Osteocyte (in vitro differentiated cells): Measurements from ENCODE around the gene ENPEP. TPM values are rescaled to one million over a fixed set of nuclear protein-coding genes. Genes with fewer than 3 reads are reported as not detected.
"Not testable (repeated sequence)": the region's sequence is repeated elsewhere in the genome, so short reads cannot be mapped to it uniquely, and the experiment has no call there.

Source experiments
- DNase-seq: peaks from one replicate; pipeline ENCODE4 v3.0.0; 2021; ENCODE audit warnings: mixed read lengths; ENCODE audit not compliant: unreplicated experiment; ENCODE audit errors: extremely low spot score
- H3K27ac Mint-ChIP-seq: one replicate; pipeline ENCODE4 v1.8.0; 2021; ENCODE audit warnings: mild to moderate bottlenecking, mixed read lengths; ENCODE audit not compliant: unreplicated experiment
- H3K27me3 Mint-ChIP-seq: one replicate; pipeline ENCODE4 v1.8.0; 2021; ENCODE audit warnings: mixed read lengths; ENCODE audit not compliant: unreplicated experiment
- H3K36me3 Mint-ChIP-seq: one replicate; pipeline ENCODE4 v1.8.0; 2021; ENCODE audit warnings: mixed read lengths; ENCODE audit not compliant: unreplicated experiment
- H3K4me1 Mint-ChIP-seq: one replicate; pipeline ENCODE4 v1.8.0; 2021; ENCODE audit warnings: mixed read lengths; ENCODE audit not compliant: unreplicated experiment
- H3K4me3 Mint-ChIP-seq: one replicate; pipeline ENCODE4 v1.8.0; 2021; ENCODE audit warnings: mild to moderate bottlenecking, moderate library complexity, mixed read lengths; ENCODE audit not compliant: unreplicated experiment
- H3K9me3 Mint-ChIP-seq: one replicate; pipeline ENCODE4 v1.8.0; 2021; ENCODE audit warnings: mixed read lengths; ENCODE audit not compliant: unreplicated experiment
- CTCF ChIP-seq: fragments of 200-600 bp; sonication (generic); IDR thresholded peaks from 2 replicates; pipeline ENCODE4 v1.5.0; 2021; ENCODE audit warnings: antibody characterized with exemption, mild to moderate bottlenecking, moderate library complexity
- long read RNA-seq: library from polyadenylated mRNA; unstranded; transcript quantifications from one replicate; pipeline ENCODE4 v2.0.0, GENCODE V29; 2021
- total RNA-seq: library from RNA; stranded (reverse); gene quantifications from 2 replicates; pipeline ENCODE4 v1.2.1, GENCODE V29; 2021

The ENPEP gene, protein sequence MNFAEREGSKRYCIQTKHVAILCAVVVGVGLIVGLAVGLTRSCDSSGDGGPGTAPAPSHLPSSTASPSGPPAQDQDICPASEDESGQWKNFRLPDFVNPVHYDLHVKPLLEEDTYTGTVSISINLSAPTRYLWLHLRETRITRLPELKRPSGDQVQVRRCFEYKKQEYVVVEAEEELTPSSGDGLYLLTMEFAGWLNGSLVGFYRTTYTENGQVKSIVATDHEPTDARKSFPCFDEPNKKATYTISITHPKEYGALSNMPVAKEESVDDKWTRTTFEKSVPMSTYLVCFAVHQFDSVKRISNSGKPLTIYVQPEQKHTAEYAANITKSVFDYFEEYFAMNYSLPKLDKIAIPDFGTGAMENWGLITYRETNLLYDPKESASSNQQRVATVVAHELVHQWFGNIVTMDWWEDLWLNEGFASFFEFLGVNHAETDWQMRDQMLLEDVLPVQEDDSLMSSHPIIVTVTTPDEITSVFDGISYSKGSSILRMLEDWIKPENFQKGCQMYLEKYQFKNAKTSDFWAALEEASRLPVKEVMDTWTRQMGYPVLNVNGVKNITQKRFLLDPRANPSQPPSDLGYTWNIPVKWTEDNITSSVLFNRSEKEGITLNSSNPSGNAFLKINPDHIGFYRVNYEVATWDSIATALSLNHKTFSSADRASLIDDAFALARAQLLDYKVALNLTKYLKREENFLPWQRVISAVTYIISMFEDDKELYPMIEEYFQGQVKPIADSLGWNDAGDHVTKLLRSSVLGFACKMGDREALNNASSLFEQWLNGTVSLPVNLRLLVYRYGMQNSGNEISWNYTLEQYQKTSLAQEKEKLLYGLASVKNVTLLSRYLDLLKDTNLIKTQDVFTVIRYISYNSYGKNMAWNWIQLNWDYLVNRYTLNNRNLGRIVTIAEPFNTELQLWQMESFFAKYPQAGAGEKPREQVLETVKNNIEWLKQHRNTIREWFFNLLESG
- 0.47 and 0.94 TPM in 2 replicates for total RNA-seq
- long read RNA-seq, partial matches to known transcripts = 0 of 1 reads
- long read RNA-seq, other reads (novel, unspliced or antisense) = 1 of 1 reads

- Mint-ChIP-seq H3K36me3 (no peaks in the 10 kb centered on the region), H3K9me3 (no peaks in the 10 kb centered on the region), H3K4me1 (peaks cover 22% of the 10 kb centered on the region), H3K27ac (no peak within 1 kb of the TSS), H3K27me3 (no peaks in the 10 kb centered on the region), H3K4me3 (no peak within 1 kb of the TSS)
- DNase-seq = no peak
- TF ChIP-seq CTCF = no peak
These were observed at the start of gene ENPEP for GRCh38 chr4:110475881-110476818. TSS of gene ENPEP (plus strand) at chr4:110476155. CDS start at chr4:110476415, 260 bp downstream.

GRCh38 chr4:110431805-110432204, 44.1 kb upstream of the ENPEP start:
- not testable (repeated sequence) for H3K4me1 Mint-ChIP-seq, H3K27ac Mint-ChIP-seq, DNase-seq, H3K36me3 Mint-ChIP-seq, H3K9me3 Mint-ChIP-seq, H3K4me3 Mint-ChIP-seq
- peaks cover 28% of the 10 kb centered on the region for H3K27me3 Mint-ChIP-seq

- not testable (repeated sequence) for DNase-seq, H3K9me3 Mint-ChIP-seq, H3K4me3 Mint-ChIP-seq, H3K4me1 Mint-ChIP-seq, H3K36me3 Mint-ChIP-seq, H3K27ac Mint-ChIP-seq
- peaks cover 16% of the 10 kb centered on the region for H3K27me3 Mint-ChIP-seq
These were observed 38.7 kb upstream of the ENPEP start for GRCh38 chr4:110437292-110437691.

- not testable (repeated sequence) for H3K27me3 Mint-ChIP-seq, H3K36me3 Mint-ChIP-seq, H3K4me3 Mint-ChIP-seq, DNase-seq, H3K27ac Mint-ChIP-seq, H3K9me3 Mint-ChIP-seq, H3K4me1 Mint-ChIP-seq
These were observed 36.7 kb upstream of the ENPEP start for GRCh38 chr4:110439209-110439608.

GRCh38 chr4:110442309-110442708, 33.6 kb upstream of the ENPEP start:
- no peak for DNase-seq
- TF ChIP-seq CTCF = no peak
- no peak overlapping the region for H3K27ac Mint-ChIP-seq
- no peaks in the 10 kb centered on the region for H3K9me3 Mint-ChIP-seq
- no peak overlapping the region for H3K4me3 Mint-ChIP-seq
- H3K4me1 Mint-ChIP-seq = no peaks in the 10 kb centered on the region
- H3K27me3 Mint-ChIP-seq = peaks cover 8% of the 10 kb centered on the region
- H3K36me3 Mint-ChIP-seq = no peaks in the 10 kb centered on the region

- Mint-ChIP-seq H3K4me1 (no peaks in the 10 kb centered on the region), H3K27ac (no peak overlapping the region), H3K4me3 (no peak overlapping the region), H3K36me3 (no peaks in the 10 kb centered on the region), H3K9me3 (no peaks in the 10 kb centered on the region), H3K27me3 (peaks cover 5% of the 10 kb centered on the region)
- no peak for DNase-seq
- no peak for TF ChIP-seq CTCF
These were observed 33.2 kb upstream of the ENPEP start for GRCh38 chr4:110442788-110443187.
